Stimulated activated CD8-positive, alpha-beta memory T cell treated with anti-CD3 and anti-CD28 coated beads, Interleukin-4, amount 100 ng/mL, for 48 hours (primary cell): Measurements from ENCODE around the gene LTB4R2.

Source experiments
- DNase-seq: peaks from one replicate; pipeline ENCODE4 v3.0.0-alpha.2; 2020

Gene LTB4R2

DNA sequence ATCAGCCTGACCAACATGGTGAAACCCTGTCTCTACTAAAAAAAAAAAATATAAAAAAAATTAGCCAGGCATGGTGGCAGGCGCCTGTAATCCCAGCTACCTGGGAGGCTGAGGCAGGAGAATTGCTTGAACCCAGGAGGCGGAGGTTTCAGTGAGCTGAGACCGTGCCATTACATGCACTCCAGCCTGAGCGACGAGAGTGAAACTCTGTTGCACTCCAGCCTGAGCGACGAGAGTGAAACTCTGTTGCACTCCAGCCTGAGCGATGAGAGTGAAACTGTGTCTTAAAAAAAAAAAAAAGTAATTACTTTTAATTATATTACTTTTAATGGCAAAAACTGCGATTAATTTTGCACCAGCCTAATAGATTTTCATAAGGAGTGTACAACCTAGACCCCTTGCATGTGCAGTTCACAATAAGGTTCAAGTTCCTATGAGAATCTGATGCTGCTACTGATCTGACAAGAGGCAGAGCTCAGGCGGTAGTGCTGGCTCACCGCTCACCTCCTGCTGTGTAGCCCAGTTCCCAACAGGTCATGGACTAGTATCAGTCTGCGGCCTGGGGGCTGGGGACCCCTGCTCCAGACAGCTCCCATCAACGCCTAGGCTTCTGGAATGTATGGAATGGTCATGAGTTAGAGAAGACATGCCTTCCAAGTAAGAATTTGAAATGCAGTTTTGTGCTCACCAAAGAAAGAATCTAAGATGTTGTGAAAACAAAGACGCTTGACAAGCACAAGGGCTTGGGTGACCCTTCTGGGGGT is 11.5 kb downstream of the LTB4R2 start:
- DNase-seq = no peak

DNA sequence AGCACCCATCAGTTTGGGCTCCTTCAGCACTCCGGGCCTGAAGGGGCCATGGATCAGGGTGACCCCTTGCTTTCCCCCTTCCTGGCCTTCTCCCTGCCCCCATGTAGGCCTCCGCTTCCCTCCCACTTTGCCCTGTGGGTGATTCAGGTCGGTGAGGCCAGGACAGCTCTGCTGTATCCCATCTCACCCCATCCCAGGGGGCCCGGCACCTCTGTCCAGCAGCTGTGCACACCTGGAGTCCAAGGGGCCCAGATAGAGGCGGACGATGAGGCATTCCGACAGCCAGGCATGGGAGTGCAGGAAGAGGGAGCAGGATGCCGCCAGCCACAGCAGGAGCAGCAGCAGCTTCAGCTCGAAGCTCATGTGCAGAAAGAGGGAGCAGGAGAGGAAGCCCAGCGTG is 12.7 kb downstream of the LTB4R2 start:
- DNase-seq = no peak

DNA sequence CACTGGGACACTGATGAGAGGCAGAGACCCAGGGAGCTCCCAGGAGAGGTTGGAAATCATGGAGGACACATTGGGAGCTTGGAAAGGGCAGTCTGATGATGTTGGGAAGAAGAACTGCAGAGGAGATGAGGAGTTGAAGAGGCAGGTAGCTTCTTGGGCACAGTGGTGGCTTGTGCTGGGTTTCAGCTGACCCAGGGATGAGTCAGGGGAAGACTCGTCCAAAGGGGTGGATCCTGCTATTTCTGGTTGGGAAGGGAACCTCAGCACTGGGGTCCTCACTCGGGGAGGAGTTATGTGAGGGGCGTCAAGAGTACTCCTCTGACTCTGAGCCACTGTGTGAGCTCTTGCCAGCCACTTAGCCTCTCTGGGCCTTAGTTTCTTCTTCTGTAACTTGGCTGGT is 13.4 kb downstream of the LTB4R2 start:
- no peak for DNase-seq

DNA sequence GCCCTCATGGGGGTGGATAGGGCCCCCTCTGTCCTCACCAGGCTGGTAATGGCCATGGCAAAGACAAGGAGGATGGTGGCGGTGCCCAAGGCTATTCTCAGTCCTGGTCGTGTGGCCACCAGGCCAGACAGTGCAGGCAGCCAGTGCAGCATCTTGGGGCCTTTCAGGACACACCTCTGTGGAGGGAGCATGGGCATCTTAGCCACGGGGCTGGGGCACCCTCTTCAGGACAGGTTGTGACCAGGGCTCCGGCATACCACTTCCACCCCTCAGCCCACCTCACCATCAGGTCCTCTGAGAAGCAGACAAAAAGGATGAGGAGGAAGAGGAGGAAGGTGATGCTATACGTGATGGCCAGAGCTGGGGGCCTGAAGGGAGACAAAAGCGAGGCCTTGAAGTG is 14.1 kb downstream of the LTB4R2 start:
- no peak for DNase-seq

DNA sequence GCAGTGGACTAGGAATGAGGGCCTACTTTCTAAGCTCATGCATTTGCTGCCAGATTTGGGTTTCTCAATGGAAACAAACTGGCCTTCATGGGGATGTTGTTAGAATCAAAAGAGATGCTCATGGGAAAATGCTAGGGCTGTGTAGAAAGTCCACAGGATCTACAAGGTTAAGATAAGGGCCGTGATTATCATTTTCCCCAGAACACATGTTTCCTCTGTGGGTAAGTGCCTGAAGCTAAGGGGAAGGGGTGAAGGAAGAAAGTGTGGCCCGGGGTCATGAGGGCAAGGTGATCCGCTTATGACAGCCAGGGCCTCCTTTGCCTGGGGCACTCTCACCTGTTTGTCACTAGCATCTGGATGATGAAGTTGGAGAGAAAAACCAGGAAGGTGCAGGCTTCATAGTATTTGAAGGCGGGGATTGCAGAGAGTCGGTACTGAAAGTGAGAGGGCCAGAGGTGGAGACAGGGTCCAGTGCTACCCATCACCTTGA is 15.1 kb downstream of the LTB4R2 start:
- DNase-seq = no peak

DNA sequence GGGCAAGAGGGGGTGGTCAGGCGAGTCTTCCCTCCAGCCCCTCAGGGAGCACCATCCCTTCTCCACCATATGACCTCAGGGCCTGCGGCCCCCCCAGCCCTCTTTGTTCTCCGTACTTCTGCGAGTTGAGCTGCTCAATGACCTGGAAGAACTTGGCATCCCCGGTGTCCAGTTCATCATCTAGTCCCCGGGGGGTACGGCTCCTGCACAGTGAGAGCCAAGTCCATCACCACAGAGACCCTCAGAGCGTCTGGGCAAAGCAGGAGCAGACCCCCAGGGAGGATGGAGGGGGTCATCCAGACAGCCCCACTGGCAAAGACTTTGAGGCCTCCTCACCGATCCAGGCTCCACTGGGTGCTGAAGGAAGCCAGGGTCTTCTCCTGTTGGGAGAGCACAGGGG is 16.0 kb downstream of the LTB4R2 start:
- DNase-seq = no peak

DNA sequence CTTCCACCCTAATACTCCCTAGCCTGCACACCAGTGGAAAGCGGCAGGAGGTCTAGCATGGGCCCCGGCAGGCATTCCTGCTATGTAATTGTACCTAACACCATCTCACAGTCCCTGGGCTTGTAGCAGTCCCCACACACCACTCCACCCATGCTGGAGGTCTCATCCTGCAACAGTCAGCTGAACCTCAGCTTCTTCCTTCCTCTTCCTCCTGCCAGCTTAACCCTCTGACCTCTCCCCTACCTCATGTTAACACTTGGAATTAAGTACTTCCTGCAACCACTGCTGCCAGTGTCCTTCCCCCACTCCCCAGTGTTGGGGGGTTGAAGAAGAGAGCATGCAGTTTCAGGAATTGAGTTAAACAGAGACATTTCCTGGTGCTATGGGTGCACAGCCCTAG is 17.4 kb downstream of the LTB4R2 start:
- DNase-seq = no peak

DNA sequence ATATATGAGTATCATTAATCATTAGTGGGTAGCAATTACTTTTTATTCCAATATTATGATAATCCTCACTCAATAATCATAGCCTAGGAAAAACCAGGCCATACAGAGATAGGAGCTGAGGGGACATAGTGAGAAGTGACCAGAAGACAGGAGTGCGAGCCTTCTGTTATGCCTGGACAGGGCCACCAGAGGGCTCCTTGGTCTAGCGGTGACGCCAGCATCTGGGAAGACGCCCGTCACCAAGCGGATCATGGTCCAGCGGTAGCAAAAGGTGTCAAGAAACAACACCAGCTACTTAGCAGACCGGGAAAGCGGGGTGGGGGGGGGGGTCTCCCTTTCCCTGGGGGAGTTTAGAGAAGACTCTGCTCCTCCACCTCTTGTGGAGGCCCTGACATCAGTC is 18.0 kb downstream of the LTB4R2 start:
- DNase-seq = peak; percentile 54

DNA sequence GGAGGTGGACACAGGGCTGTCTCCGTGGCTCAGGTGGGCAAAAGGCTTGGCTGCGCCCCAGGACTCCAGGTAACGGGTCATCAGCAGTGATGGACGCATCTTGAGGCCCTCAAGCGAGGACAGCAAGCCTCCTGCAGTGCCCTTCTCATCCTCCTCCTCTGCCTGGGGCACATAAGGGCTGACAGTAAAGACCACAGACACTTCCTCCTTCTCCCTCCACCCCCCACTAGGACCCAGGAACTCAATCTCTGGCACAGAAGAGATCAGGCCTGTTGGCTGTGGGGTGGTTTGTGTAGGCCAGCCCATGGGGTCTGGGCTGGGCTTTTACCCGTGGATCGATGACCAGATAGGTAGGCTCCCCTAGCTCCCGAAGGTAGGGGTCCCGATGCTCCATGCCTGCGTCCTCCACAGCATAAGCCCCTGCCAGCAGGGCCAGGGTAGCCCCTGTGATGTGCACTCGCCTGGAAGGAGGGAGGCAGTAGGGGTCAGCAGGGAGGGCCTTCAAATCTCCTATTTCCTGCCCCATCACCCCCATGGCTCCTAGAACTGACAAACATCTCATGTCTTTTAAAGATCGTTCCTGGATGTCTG is 19.2 kb downstream of the LTB4R2 start:
- DNase-seq = no peak

DNA sequence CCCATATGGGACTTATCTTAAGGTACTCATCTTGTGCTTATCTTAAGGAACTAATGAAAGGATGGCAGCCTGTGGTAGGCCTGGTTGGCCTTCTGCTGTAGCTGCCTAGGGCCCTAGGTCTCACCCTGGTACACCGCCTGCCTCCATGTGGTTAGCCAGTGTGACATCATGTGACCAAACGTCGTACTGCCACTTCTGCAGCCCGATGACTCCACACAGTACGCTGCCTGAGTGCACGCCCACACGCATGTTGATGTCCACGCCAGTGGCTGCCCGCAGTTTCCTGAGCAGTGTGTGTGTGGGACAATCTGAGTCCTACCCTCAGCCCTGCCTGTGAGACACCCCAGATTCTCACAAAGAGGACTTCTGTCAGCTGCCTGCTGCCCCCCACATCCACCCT is 19.8 kb downstream of the LTB4R2 start:
- DNase-seq = peak; percentile 75

DNA sequence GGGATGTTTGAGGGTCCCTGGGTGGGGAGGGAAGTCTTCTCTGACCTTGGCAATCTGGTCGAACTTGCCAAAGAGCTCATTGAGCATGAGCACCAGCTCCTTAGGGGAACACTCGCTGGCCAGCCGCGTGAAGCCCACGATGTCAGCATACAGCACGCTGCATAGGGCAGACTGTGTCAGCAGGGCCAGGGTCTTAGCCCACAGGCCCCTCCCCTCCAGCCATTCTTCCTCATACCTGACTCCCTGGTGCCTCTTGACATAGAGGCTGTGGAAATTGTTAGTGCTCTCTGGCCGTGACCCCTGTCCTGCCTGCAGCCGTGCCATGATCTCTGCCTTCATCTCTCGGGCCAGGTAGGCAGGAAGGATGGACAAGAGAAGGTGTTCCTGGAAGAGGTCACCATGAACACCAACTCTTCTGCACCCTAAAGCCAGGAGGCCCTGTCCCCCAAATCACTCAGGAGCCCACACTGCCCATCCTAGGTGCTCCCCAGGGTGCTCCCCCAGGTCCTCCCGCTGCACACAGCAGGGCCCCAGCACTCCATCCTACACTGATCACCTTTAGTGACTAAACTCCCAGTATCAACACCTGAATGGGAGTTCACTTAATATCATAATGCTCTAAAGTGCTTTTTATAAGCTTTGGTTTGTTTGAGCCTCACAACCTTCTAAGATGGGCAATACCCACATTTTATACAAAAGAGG is 21.2 kb downstream of the LTB4R2 start:
- DNase-seq = no peak

DNA sequence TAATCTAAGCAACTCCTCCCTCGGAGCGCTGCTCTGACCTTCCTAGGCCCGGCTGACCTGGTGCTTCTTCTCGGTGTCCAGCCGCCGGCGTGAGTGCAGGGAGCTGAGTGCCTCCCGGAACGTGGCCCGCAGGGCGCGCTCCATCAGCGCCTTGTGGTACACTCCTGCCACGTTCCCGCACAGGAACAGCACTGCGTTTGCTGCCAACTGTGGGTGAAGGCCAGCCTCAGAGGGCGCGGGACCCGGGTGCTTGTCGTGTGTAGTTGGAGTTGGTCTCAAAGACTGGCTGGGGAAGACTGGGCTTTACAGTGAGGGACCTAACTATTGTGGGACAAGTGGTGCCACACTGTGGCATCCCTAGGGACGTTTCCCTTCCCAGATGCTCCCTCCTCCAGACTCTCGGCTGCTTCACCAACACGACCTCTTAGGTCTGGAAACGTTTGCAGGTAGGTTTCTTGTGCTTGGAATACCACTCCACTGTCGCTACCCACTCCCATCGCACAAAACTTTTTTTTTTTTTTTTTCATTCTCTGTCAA is 21.9 kb downstream of the LTB4R2 start:
- DNase-seq = no peak

DNA sequence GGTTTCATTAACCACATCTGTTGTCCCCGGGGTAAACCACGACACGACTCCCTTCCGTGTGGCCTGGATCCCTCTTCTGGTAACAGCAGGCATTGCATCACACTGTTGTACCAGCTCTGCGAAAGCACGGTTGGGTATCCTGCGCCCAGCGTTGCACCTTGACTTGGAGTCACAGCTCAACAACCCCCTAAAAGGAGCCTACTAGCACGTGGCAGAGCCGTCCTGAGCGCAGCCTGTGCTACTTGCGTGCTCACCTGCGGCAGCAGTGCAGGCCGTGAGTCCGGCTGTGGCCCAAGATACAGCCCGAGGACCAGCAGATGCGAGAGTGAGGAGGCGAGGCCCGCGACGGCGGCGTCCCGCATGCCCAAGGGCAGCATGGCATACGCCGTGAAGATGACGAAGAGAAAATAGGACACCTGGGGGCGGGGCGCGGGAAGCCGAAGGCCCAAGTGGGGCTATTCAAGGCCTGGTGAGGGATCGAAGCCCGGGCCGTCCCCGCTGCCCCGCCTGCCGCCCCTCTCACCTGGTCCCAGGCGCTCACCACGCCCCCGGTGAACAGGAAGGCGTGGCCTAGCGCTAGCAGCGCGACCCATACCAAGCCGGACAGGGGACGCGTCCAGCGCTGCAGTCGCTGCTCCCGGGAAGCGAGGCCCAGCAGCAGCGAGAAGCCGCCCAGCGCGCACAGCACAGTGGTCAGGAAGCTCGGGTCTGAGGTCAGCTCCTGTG is 22.5 kb downstream of the LTB4R2 start:
- peak; percentile 83 for DNase-seq

DNA sequence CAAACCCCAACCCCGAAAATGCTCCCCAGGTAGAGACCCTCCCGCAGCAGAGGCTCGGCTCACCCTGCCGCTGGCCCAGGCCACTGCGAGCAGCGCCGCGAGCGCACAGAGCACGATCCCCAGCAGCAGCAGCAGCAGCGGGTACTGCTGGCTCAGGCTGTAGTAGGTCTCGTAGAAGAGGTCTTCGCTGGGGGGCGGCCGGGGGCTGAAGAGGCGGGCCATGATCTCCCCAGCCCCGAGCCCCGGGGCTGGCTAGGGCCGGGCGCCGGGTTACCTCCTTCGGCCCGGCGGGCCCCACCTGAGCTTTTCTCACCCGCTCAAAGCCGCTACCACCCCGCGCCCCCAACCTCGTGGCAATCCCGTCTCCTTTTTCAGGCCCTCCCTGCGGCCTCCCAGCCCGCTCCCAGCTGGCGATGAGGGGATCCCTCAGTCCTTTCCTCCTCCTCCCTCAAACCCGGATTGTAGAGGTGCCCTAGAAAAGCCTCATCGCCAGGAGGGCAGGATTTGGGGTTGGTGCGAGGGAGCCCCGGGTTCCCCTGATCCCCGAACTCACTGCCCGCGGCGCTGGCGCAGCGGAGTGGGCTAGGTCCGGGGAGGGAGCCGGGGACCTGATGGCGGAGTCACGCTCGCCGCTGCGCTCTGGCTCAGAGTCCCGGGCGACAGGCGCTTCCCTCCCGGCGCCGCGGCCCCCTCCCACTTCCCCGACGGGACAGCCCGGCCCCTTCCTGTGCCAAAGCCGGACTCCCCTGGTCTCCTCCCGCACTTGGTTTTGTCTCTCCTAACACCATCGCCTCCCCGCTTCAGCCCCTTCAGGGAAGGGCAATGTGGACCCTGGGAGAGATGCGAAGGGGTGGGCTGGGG is 24.7 kb downstream of the LTB4R2 start, which contains the start of gene ADCY4:
Gene ADCY4, minus strand, starts transcription at position 641 of the 861 bp plus-strand sequence. Its CDS starts 419 bp downstream, at position 222.
- DNase-seq = no peak

DNA sequence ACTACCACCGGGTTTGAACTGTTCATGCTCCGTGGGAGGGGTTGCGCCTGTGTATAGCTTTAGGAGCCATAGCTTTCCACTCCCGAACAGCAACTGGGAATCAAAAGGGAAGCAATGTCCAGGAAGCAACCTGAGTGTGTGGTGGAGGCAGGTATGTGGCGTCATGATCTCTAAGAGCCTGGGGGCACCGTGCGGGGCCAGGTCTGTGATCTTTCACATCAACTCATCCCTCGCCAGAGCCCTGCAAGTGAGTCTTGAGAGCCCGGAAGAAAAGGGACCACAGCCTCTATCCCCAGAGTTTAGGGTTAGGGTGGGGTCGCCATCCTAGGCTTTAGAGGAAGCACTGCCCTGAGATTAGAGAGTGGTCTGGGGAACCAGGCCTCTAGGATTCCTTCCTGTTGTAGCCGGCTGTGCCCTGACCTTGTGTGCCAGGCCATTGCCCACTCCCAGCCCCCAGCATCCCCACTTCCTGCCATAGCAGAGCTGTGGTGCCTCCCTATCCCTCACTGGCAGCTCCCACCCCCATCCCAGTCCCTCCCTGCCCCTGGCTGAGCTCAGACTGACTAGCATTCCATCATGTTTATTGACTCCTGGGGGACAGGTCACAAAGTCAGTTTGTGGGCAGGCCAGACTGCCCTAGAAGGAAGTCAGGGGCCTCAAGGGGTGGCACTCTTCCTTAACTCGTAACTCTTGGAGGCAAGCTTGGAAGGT is 25.7 kb downstream of the LTB4R2 start:
- no peak for DNase-seq

DNA sequence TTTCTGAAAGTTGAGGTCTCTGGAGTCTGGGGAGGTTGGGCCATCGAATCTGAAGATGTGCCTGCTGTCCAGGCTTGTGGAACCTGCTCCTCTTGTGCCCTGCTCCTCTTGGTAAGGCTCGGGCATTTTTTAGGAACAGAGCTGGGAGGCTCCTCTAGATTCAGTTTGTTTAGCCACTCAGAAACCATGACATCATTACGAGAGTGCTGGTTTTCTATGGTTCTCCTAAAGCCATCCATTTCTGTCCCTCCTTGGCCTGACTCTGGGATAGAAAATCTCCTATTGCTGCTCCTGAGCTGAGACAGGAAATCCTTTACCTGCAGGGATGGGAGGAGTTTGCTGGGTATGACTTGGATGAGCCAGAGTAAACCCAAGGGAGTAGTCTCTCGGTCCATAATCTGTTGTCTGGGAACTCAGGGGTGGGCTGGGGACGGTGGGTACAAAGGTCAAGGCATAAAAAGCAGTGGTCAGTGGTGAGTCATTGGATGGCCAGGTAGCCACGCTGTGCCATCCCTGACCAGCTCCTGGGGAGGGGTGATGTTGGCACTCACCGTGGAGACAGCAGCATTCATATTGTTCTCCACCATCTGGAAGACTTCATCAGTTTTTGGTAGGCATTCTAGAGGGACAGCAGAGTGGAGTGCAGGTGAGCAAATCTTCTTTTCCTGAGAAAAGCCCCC is 27.3 kb downstream of the LTB4R2 start:
- DNase-seq = no peak

DNA sequence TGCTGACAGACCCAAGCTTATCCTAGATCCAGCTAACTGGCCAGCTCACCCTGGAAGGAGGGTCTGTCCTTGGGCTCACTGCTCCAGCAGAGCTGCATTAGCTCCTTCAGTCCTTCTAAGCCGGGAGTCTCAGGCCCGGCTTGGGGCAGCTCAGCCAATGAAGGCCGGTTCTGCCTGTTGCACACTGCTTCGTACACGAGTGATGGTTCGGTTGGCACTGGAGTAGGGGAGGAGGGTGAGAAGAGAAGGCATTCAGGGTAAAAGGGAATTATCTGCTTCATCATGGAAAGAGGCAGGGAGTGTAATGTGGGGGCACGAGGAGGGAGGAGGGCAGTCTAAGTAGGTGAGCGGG is 27.9 kb downstream of the LTB4R2 start:
- DNase-seq = no peak

DNA sequence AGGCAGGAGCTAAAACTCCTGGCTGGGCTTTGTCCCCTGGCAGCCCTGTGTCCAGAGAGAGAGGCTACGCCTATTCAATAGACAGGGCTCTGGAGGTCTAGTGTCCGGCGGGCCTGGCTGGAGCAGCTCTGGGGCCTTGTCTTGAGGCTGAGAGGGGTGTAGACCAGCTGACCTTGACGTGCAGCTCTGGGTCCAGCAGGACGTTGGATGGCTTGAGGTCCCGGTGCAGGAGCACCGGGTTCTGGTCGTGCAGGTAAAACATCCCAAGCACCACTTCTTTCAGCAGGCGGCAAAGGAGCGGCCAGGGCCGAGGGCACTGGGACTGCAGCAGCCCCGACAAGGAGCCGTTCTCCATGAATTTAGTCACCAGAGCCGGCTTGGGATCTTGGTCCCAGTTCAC is 28.9 kb downstream of the LTB4R2 start:
- no peak for DNase-seq

DNA sequence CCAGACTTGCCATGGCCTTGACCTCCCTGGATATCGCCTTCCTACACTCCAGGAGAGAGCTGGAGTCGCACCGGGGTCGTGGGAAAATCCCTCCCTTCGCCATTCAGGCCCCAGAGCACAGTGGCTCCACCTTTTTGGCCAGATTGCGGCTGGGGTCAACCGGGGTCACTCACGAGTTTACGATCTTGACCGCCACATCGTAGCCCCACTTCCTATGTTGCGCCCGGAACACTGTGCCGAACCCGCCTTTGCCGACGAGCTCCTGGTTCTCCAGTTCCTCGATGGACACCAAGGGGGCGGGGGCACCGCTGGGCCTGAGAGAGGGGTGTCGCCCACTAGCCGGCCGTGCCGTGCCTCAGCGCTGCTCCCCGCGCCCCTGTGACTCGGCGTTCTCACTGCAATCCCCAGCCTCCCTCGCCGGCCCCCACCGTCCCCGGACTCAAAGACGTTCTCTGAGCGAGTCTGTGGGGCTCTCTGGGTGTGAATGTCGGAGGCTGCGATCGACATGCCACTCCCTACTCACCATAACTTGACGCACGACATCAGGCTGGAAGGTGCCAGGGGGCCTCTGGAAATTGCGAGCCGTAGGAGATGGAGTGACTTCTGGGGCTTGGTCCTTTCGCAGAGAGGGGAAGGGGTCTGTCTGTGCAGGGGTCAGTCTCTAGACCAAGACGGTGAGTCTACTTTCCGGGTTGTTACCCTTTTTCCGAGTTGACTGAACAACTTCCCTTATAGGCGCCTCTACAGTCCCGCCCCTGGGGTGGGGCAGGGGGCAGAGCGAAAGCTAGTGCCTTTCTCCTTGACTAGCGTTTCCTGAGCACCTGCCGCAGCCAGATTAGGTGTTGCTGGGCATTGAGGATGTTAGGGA is 29.6 kb downstream of the LTB4R2 start, which contains the start of gene RIPK3:
Gene RIPK3, minus strand, starts transcription at position 708 of the 868 bp plus-strand sequence. Its CDS starts 165 bp downstream, at position 543.
- DNase-seq = peak; percentile 77

DNA sequence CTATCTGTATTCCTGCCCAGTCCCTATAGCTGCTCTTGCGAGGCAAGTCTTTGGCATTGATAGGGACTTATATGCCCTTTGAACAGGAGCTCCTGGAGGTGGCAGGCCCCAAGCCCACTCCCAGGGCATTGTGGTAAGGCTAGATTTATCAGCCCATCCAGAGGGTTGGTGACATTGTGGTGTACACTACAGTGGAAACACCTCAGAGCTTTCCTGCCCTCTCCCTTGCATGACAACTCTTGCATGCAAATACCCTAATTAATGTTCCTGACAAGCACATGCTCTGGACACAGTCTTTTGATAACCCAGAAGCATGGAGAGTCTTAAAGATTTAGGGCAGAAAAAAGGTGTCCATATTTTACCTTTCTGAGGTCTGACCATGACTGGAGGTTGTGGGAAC is 30.7 kb downstream of the LTB4R2 start:
- no peak for DNase-seq
